Breast epithelium (tissue), 4 donors: Measurements from ENCODE around the gene ITGB5. TPM values are rescaled to one million over a fixed set of nuclear protein-coding genes. Genes with fewer than 3 reads are reported as not detected.
"Not testable (repeated sequence)": the region's sequence is repeated elsewhere in the genome, so short reads cannot be mapped to it uniquely, and the experiment has no call there.

Experiments
- DNase-seq, 2 donors: peaks; one replicate each; pipeline ENCODE4 v3.0.0-alpha.2; 2019; ENCODE audit warnings: low spot score in 2 of 2
- H3K27ac ChIP-seq, 2 donors: fragments of 200-600 bp; sonication (generic) in 1 of 2; one replicate each; pipeline ENCODE4 v1.5.1; 2016 to 2019; ENCODE audit warnings: mild to moderate bottlenecking in 1 of 2
- H3K27me3 ChIP-seq, 2 donors: fragments of 200-600 bp; sonication (generic) in 1 of 2; one replicate each; pipeline versions ENCODE4 v1.5.1 to v1.6.0; 2017 to 2019; ENCODE audit warnings: control low read depth in 1 of 2, mild to moderate bottlenecking in 1 of 2
- H3K36me3 ChIP-seq: fragments of 200-600 bp; one replicate; pipeline ENCODE4 v1.5.1; 2019
- H3K4me1 ChIP-seq, 2 donors: fragments of 200-600 bp; sonication (generic); one replicate each; pipeline ENCODE4 v1.5.1; 2016 to 2019; ENCODE audit warnings: control low read depth in 1 of 2
- H3K4me3 ChIP-seq, 3 donors: fragments of 200-600 bp; sonication (generic); 1 replicate in 2 of 3; 2 replicates in 1 of 3; pipeline ENCODE4 v1.5.1; 2016 to 2019; ENCODE audit warnings: mild to moderate bottlenecking in 3 of 3, moderate library complexity in 2 of 3
- H3K9me3 ChIP-seq, 2 donors: fragments of 200-600 bp; sonication (generic) in 1 of 2; one replicate each; pipeline ENCODE4 v1.5.1; 2016 to 2019; ENCODE audit warnings: control low read depth in 1 of 2
- CTCF ChIP-seq, 3 donors: fragments of 450-650 bp; IDR thresholded peaks; one replicate each; pipeline ENCODE4 v1.5.1; 2016 to 2017; ENCODE audit warnings: antibody characterized with exemption in 3 of 3, mild to moderate bottlenecking in 3 of 3, moderate library complexity in 3 of 3
- POLR2A ChIP-seq: fragments of 450-650 bp; IDR thresholded peaks from one replicate; pipeline ENCODE4 v1.6.1; 2016; ENCODE audit warnings: antibody characterized with exemption, mild to moderate bottlenecking, moderate library complexity
- POLR2AphosphoS5 ChIP-seq, 3 donors: sonication (generic); formaldehyde crosslinking; IDR thresholded peaks; one replicate each; pipeline ENCODE4 v1.6.1; 2017; ENCODE audit warnings: antibody characterized with exemption in 3 of 3
- intact Hi-C: fragments of 100-400 bp; cut with DNase I; formaldehyde crosslinking; loops from one replicate; pipeline ENCODE4 v1.15.1; 2023; ENCODE audit warnings: low total_unique reads
- total RNA-seq, 3 donors: library from RNA; depleted of rRNA; stranded (reverse); fragments of >200 nt; gene quantifications; one replicate each; pipeline ENCODE4 v1.1.0, GENCODE V29; 2016

Gene ITGB5
- total RNA-seq, 3 donors from 2014 or later: 80.1 to 286 (median 181) TPM

GRCh38 chr3:124760601-124761000 lies 126.6 kb downstream of the ITGB5 start:
- no peak for DNase-seq
- no peak overlapping the region for H3K27ac ChIP-seq
- no peaks in the 10 kb centered on the region for H3K9me3 ChIP-seq
- H3K36me3 ChIP-seq: no peaks in the 10 kb centered on the region
- TF ChIP-seq CTCF (IDR thresholded peaks at IDR 0.05) (no peak), POLR2A (no peak), POLR2AphosphoS5 (IDR thresholded peaks at IDR 0.05) (no peak)
- no peaks in the 10 kb centered on the region for H3K27me3 ChIP-seq
- intact Hi-C loops: loop anchor here (5.0 kb wide), 2 partner anchors 142 to 677 kb away; no protein-coding TSS in a partner anchor
- H3K4me3 ChIP-seq: no peak overlapping the region
- peaks cover 0 to 4% of the 10 kb centered on the region in 2 donors for H3K4me1 ChIP-seq

GRCh38 chr3:124759666-124760401 lies 127.3 kb downstream of the ITGB5 start:
- no peak overlapping the region for H3K27ac ChIP-seq
- intact Hi-C loops: loop anchor here (5.0 kb wide), 2 partner anchors 142 to 677 kb away; no protein-coding TSS in a partner anchor
- H3K36me3 ChIP-seq: no peaks in the 10 kb centered on the region
- no peak overlapping the region for H3K4me3 ChIP-seq
- TF ChIP-seq POLR2AphosphoS5 (IDR thresholded peaks at IDR 0.05) (no peak), CTCF (IDR thresholded peaks at IDR 0.05) (no peak), POLR2A (no peak)
- no peaks in the 10 kb centered on the region for H3K9me3 ChIP-seq
- peaks cover 0 to 4% of the 10 kb centered on the region in 2 donors for H3K4me1 ChIP-seq
- DNase-seq: no peak
- no peaks in the 10 kb centered on the region for H3K27me3 ChIP-seq

- Histone ChIP-seq H3K9me3 (no peaks in the 10 kb centered on the region), H3K4me3 (no peak overlapping the region), H3K27me3 (no peaks in the 10 kb centered on the region), H3K4me1 (peaks cover 0 to 4% of the 10 kb centered on the region in 2 donors), H3K27ac (no peak overlapping the region), H3K36me3 (no peaks in the 10 kb centered on the region)
- no peak for DNase-seq
- no peak for TF ChIP-seq POLR2A
- TF ChIP-seq CTCF (IDR thresholded peaks at IDR 0.05): no peak
- no peak for TF ChIP-seq POLR2AphosphoS5 (IDR thresholded peaks at IDR 0.05)
- intact Hi-C loops: no loop called here
Observed at GRCh38 chr3:124758851-124759635, 128.1 kb downstream of the ITGB5 start.

GRCh38 chr3:124757926-124758325 lies 129.2 kb downstream of the ITGB5 start:
- H3K4me1 ChIP-seq, H3K36me3 ChIP-seq, H3K9me3 ChIP-seq, H3K4me3 ChIP-seq, H3K27ac ChIP-seq, intact Hi-C loops, DNase-seq, H3K27me3 ChIP-seq: not testable (repeated sequence)

- no peak overlapping the region for H3K4me3 ChIP-seq
- TF ChIP-seq POLR2AphosphoS5 (IDR thresholded peaks at IDR 0.05) (no peak), POLR2A (no peak), CTCF (IDR thresholded peaks at IDR 0.05) (no peak)
- H3K27me3 ChIP-seq: no peaks in the 10 kb centered on the region
- no peak for DNase-seq
- H3K27ac ChIP-seq: no peak overlapping the region
- intact Hi-C loops: no loop called here
- no peaks in the 10 kb centered on the region for H3K36me3 ChIP-seq
- no peaks in the 10 kb centered on the region for H3K4me1 ChIP-seq
- no peaks in the 10 kb centered on the region for H3K9me3 ChIP-seq
Observed at GRCh38 chr3:124752051-124752450, 135.1 kb downstream of the ITGB5 start.
